Sigmoid colon (tissue), 7 donors: ENCODE data around the gene ABHD16A. TPM values are rescaled to one million over a fixed set of nuclear protein-coding genes. Genes with fewer than 3 reads are reported as not detected.

Source experiments
- DNase-seq: peaks from one replicate; pipeline ENCODE4 v3.0.0-alpha.2; 2019
- H3K27ac ChIP-seq, 4 donors: fragments of 200-600 bp; sonication (generic); one replicate each; pipeline ENCODE4 v1.5.1; 2016 to 2019; ENCODE audit warnings: mild to moderate bottlenecking in 1 of 4
- H3K27me3 ChIP-seq, 3 donors: fragments of 200-600 bp; sonication (generic); one replicate each; pipeline ENCODE4 v1.5.1; 2019; ENCODE audit warnings: mild to moderate bottlenecking in 1 of 3
- H3K36me3 ChIP-seq, 4 donors: fragments of 200-600 bp; sonication (generic); one replicate each; pipeline ENCODE4 v1.5.1; 2016 to 2019
- H3K4me1 ChIP-seq, 4 donors: fragments of 200-600 bp; sonication (generic); one replicate each; pipeline ENCODE4 v1.5.1; 2017 to 2019
- H3K4me3 ChIP-seq, 4 donors: fragments of 200-600 bp; sonication (generic); one replicate each; pipeline ENCODE4 v1.5.1; 2017 to 2019; ENCODE audit warnings: mild to moderate bottlenecking in 2 of 4, moderate library complexity in 1 of 4
- H3K9me3 ChIP-seq, 4 donors: fragments of 200-600 bp in 3 of 4; sonication (generic) in 3 of 4; one replicate each; pipeline versions ENCODE4 v1.5.1 to v1.6.1; 2013 to 2019
- CTCF ChIP-seq, 4 experiments: fragments of 450-650 bp in 3 of 4; fragments of 200-600 bp in 1 of 4; IDR thresholded peaks; one replicate each; pipeline ENCODE4 v1.5.1; 2016 to 2019; ENCODE audit warnings: antibody characterized with exemption in 4 of 4, mild to moderate bottlenecking in 3 of 4, moderate library complexity in 2 of 4
- EP300 ChIP-seq, 4 donors: sonication (generic); formaldehyde crosslinking; IDR thresholded peaks; one replicate each; pipeline ENCODE4 v1.6.1; 2017; ENCODE audit warnings: antibody characterized with exemption in 4 of 4
- POLR2A ChIP-seq, 2 donors: fragments of 450-650 bp; IDR thresholded peaks; one replicate each; pipeline ENCODE4 v1.6.1; 2016; ENCODE audit warnings: antibody characterized with exemption in 2 of 2, mild to moderate bottlenecking in 2 of 2, moderate library complexity in 2 of 2
- POLR2AphosphoS5 ChIP-seq, 4 donors: sonication (generic); formaldehyde crosslinking; IDR thresholded peaks; one replicate each; pipeline ENCODE4 v1.6.1; 2017; ENCODE audit warnings: antibody characterized with exemption in 4 of 4
- WGBS, 2 donors: extraction: QIAGEN DNeasy Blood & Tissue Kit; methylation state at CpG; one replicate each; pipeline ENCODE4 v1.1.7; 2013; 5-methylcytosine and 5-hydroxymethylcytosine counted together
- intact Hi-C: fragments of 100-400 bp; cut with DNase I; formaldehyde crosslinking; loops from one replicate; pipeline ENCODE4 v1.15.1; 2023
- polyA plus RNA-seq, 3 donors: library from polyadenylated mRNA; stranded (reverse); fragments of 200-250 nt; gene quantifications; one replicate each; pipeline ENCODE4 v1.2.3, GENCODE V29; 2013
- total RNA-seq, 4 donors: library from RNA; depleted of rRNA; stranded (reverse); fragments of >200 nt; gene quantifications; one replicate each; pipeline ENCODE4 v1.1.0, GENCODE V29; 2016
- donor health status: healthy with polysubstance abuse.
- donor health status: Bipolar disorder and iron deficiency.
- donor health status: healthy.

The ABHD16A gene
- total and polyA plus RNA-seq, 7 donors: 16.9 to 63.4 (median 40.3) TPM

GRCh38 chr6:31744422-31744821, 41.3 kb upstream of the ABHD16A start:
- WGBS, 2 donors: 68 to 76% methylated on average over 1 of the region's 1 CpG
- Histone ChIP-seq H3K9me3 (no peaks in the 10 kb centered on the region), H3K27ac (no peak overlapping the region), H3K4me3 (no peak overlapping the region), H3K27me3 (no peaks in the 10 kb centered on the region), H3K4me1 (peaks cover 0 to 27% (median 16%) of the 10 kb centered on the region in 4 donors), H3K36me3 (no peaks in the 10 kb centered on the region)
- DNase-seq: no peak
- intact Hi-C loops: no loop called here
- no peak for TF ChIP-seq CTCF (IDR thresholded peaks at IDR 0.05)

- intact Hi-C loops: no loop called here
- Histone ChIP-seq H3K4me3 (no peak overlapping the region), H3K9me3 (no peaks in the 10 kb centered on the region), H3K4me1 (peaks cover 0 to 33% (median 21%) of the 10 kb centered on the region in 4 donors), H3K36me3 (no peaks in the 10 kb centered on the region), H3K27me3 (no peaks in the 10 kb centered on the region), H3K27ac (no peak overlapping the region)
- no peak for DNase-seq
- TF ChIP-seq POLR2A (IDR thresholded peaks at IDR 0.05) (no peak), CTCF (IDR thresholded peaks at IDR 0.05) (no peak), EP300 (IDR thresholded peaks at IDR 0.05) (no peak), POLR2AphosphoS5 (IDR thresholded peaks at IDR 0.05) (no peak)
- WGBS, 2 donors: 92 to 96% methylated on average over 3 of the region's 3 CpGs
Measured at GRCh38 chr6:31742894-31743293, 39.8 kb upstream of the ABHD16A start.

- H3K9me3 ChIP-seq: no peaks in the 10 kb centered on the region
- no peaks in the 10 kb centered on the region for H3K36me3 ChIP-seq
- H3K27ac ChIP-seq: no peak overlapping the region
- 83 to 90% methylated on average over 2 of the region's 2 CpGs for WGBS, 2 donors
- TF ChIP-seq POLR2A (IDR thresholded peaks at IDR 0.05) (no peak), EP300 (IDR thresholded peaks at IDR 0.05) (no peak), POLR2AphosphoS5 (IDR thresholded peaks at IDR 0.05) (no peak), CTCF (IDR thresholded peaks at IDR 0.05) (no peak)
- H3K4me1 ChIP-seq: peaks cover 0 to 26% (median 18%) of the 10 kb centered on the region in 4 donors
- intact Hi-C loops: loop anchor here (2.0 kb wide), 1 partner anchor 53 kb away; the partner anchor contains the start of gene VARS1
- H3K27me3 ChIP-seq: no peaks in the 10 kb centered on the region
- H3K4me3 ChIP-seq: no peak overlapping the region
- no peak for DNase-seq
Measured at GRCh38 chr6:31741815-31742214, 38.7 kb upstream of the ABHD16A start.

GRCh38 chr6:31740397-31741223, 37.5 kb upstream of the ABHD16A start:
- DNase-seq: no peak
- 3 to 8% methylated on average over 29 of the region's 29 CpGs for WGBS, 2 donors
- H3K4me1 ChIP-seq: peaks cover 0 to 26% (median 21%) of the 10 kb centered on the region in 4 donors
- peak overlapping the region; percentile 59 to 78 (median 75) for H3K27ac ChIP-seq
- H3K9me3 ChIP-seq: no peaks in the 10 kb centered on the region
- intact Hi-C loops: loop anchor here (2.0 kb wide), 1 partner anchor 54 kb away; the partner anchor contains the start of gene VARS1
- TF ChIP-seq CTCF (IDR thresholded peaks at IDR 0.05) (no peak), POLR2A (IDR thresholded peaks at IDR 0.05) (no peak), POLR2AphosphoS5 (IDR thresholded peaks at IDR 0.05) (no peak), EP300 (IDR thresholded peaks at IDR 0.05) (no peak)
- no peaks in the 10 kb centered on the region for H3K36me3 ChIP-seq
- peak overlapping the region; percentile 37 to 83 (median 73) for H3K4me3 ChIP-seq
- no peaks in the 10 kb centered on the region for H3K27me3 ChIP-seq
